ENCODE results near the gene OR6Q1. TPM values are rescaled to one million over a fixed set of nuclear protein-coding genes. Genes with fewer than 3 reads are reported as not detected.

The OR6Q1 gene
- total RNA-seq, 1 experiment from 2014 or later: not detected

GRCh38 chr11:58046231-58046630, 15.5 kb downstream of the OR6Q1 start:
- H3K4me1 ChIP-seq (ENCODE audit: control insufficient read depth, insufficient read depth, low read length): no peaks in the 10 kb centered on the region
- ChIA-PET POLR2A (no interaction called here), CTCF (no interaction called here)
- H3K27ac ChIP-seq (ENCODE audit: low read length): no peak overlapping the region
- no peak overlapping the region for H3K4me3 ChIP-seq (ENCODE audit: low read depth in 2 of 2, low read length in 2 of 2)
- TF ChIP-seq POLR2AphosphoS5 (IDR thresholded peaks at IDR 0.05; ENCODE audit: low read depth, low read length) (no peak), TCF7L2 (IDR thresholded peaks at IDR 0.05; ENCODE audit: low read depth, low read length) (no peak), SIN3A (IDR thresholded peaks at IDR 0.05; ENCODE audit: borderline replicate concordance, insufficient read depth, low read depth, low read length) (no peak)
- TF ChIP-seq, protein P1, sequence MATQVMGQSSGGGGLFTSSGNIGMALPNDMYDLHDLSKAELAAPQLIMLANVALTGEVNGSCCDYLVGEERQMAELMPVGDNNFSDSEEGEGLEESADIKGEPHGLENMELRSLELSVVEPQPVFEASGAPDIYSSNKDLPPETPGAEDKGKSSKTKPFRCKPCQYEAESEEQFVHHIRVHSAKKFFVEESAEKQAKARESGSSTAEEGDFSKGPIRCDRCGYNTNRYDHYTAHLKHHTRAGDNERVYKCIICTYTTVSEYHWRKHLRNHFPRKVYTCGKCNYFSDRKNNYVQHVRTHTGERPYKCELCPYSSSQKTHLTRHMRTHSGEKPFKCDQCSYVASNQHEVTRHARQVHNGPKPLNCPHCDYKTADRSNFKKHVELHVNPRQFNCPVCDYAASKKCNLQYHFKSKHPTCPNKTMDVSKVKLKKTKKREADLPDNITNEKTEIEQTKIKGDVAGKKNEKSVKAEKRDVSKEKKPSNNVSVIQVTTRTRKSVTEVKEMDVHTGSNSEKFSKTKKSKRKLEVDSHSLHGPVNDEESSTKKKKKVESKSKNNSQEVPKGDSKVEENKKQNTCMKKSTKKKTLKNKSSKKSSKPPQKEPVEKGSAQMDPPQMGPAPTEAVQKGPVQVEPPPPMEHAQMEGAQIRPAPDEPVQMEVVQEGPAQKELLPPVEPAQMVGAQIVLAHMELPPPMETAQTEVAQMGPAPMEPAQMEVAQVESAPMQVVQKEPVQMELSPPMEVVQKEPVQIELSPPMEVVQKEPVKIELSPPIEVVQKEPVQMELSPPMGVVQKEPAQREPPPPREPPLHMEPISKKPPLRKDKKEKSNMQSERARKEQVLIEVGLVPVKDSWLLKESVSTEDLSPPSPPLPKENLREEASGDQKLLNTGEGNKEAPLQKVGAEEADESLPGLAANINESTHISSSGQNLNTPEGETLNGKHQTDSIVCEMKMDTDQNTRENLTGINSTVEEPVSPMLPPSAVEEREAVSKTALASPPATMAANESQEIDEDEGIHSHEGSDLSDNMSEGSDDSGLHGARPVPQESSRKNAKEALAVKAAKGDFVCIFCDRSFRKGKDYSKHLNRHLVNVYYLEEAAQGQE (IDR thresholded peaks at IDR 0.05; ENCODE audit: insufficient read depth in 1 of 2, low read depth in 2 of 2, low read length in 1 of 2): no peak
- TF ChIP-seq, protein P2, sequence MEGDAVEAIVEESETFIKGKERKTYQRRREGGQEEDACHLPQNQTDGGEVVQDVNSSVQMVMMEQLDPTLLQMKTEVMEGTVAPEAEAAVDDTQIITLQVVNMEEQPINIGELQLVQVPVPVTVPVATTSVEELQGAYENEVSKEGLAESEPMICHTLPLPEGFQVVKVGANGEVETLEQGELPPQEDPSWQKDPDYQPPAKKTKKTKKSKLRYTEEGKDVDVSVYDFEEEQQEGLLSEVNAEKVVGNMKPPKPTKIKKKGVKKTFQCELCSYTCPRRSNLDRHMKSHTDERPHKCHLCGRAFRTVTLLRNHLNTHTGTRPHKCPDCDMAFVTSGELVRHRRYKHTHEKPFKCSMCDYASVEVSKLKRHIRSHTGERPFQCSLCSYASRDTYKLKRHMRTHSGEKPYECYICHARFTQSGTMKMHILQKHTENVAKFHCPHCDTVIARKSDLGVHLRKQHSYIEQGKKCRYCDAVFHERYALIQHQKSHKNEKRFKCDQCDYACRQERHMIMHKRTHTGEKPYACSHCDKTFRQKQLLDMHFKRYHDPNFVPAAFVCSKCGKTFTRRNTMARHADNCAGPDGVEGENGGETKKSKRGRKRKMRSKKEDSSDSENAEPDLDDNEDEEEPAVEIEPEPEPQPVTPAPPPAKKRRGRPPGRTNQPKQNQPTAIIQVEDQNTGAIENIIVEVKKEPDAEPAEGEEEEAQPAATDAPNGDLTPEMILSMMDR (IDR thresholded peaks at IDR 0.05): no peak
- in situ Hi-C loops (cut with HindIII; ENCODE audit: low pct_unique_long_range_greater_than_20kb, low sequenced_read_pairs): no loop called here
- intact Hi-C loops (cut with micrococcal nuclease; ENCODE audit: unreplicated experiment): no loop called here
- no peaks in the 10 kb centered on the region for H3K36me3 ChIP-seq (ENCODE audit: control insufficient read depth, insufficient read depth, low read length)
- H3K9me3 ChIP-seq (ENCODE audit: control insufficient read depth, insufficient read depth, low read depth, low read length): no peaks in the 10 kb centered on the region
- no peak for DNase-seq (ENCODE audit: low read depth, low spot score)
- H3K27me3 ChIP-seq (ENCODE audit: control insufficient read depth, insufficient read depth, low read length): no peaks in the 10 kb centered on the region
- ATAC-seq: no peak
- no TSS peak for BruUV-seq (replicated peaks)

GRCh38 chr11:58047818-58048217, 17.1 kb downstream of the OR6Q1 start:
- Histone ChIP-seq H3K4me3 (ENCODE audit: low read depth in 2 of 2, low read length in 2 of 2) (no peak overlapping the region), H3K4me1 (ENCODE audit: control insufficient read depth, insufficient read depth, low read length) (no peaks in the 10 kb centered on the region), H3K36me3 (ENCODE audit: control insufficient read depth, insufficient read depth, low read length) (no peaks in the 10 kb centered on the region), H3K27me3 (ENCODE audit: control insufficient read depth, insufficient read depth, low read length) (no peaks in the 10 kb centered on the region), H3K9me3 (ENCODE audit: control insufficient read depth, insufficient read depth, low read depth, low read length) (no peaks in the 10 kb centered on the region), H3K27ac (ENCODE audit: low read length) (no peak overlapping the region)
- in situ Hi-C loops (cut with HindIII; ENCODE audit: low pct_unique_long_range_greater_than_20kb, low sequenced_read_pairs) (no loop called here), intact Hi-C loops (cut with micrococcal nuclease; ENCODE audit: unreplicated experiment) (no loop called here)
- TF ChIP-seq, protein P1 (IDR thresholded peaks at IDR 0.05; ENCODE audit: insufficient read depth in 1 of 2, low read depth in 2 of 2, low read length in 1 of 2): no peak
- no peak for TF ChIP-seq POLR2AphosphoS5 (IDR thresholded peaks at IDR 0.05; ENCODE audit: low read depth, low read length)
- TF ChIP-seq SIN3A (IDR thresholded peaks at IDR 0.05; ENCODE audit: borderline replicate concordance, insufficient read depth, low read depth, low read length): no peak
- TF ChIP-seq TCF7L2 (IDR thresholded peaks at IDR 0.05; ENCODE audit: low read depth, low read length): no peak
- TF ChIP-seq, protein P2 (IDR thresholded peaks at IDR 0.05): no peak
- ChIA-PET CTCF (interaction anchor here (0.6 kb wide), 1 partner anchor 287 kb away, joined by 5 read pairs; no protein-coding TSS in a partner anchor), POLR2A (no interaction called here)
- BruUV-seq (replicated peaks): no TSS peak
- DNase-seq (ENCODE audit: low read depth, low spot score) (no peak), ATAC-seq (no peak)

Measured in Panc1 (cell line).